D341Med (cell line): Measurements from ENCODE around the gene LNX2.

Experiments used
- DNase-seq: peaks from one replicate; pipeline ENCODE4 v3.0.0; 2012; ENCODE audit warnings: low spot score

The LNX2 gene

DNA sequence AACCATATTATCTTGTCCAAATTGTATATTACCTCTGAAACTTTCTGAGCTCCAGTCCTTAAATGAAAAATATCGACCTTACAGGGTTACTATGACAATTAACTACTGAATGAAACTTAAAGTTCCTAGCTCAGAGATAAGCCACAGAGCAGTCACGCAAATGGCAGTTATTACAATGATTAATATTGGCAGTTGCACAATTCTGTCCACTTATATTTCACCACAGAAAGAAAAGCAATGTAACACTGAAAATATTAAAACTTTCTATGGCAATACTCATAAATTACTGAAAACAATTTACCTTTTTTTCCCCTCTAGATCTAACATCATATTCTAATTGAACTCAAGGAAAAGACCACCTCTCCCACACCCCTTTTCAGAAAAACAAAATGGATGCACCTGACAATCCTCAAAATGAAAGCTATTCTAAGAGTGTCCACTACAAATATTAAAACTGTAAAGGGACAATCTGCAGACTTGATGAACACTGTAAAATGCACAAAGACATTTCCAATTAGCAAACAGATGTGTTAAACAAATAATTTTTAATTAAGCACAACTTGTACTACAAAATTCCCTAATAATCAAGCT, 14.6 kb downstream of the LNX2 start:
- no peak for DNase-seq

DNA sequence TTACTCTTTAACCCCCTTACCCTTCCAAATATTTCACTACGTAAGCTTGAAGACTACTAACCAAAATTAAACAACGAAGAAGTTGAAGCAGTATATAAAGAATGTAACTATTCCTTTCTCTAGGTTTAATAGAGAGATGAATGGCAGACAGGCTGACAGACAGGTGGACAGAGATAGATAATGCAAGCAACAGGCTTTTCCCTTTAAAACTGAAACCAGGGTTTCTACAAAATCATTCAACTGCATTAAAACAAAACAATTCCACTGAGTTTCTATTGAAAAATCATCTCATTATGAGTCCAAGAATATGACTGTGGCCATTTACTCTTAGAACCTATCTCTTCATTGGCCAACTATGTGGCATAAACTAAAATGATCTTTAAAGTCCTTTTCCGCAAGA, 15.2 kb downstream of the LNX2 start:
- DNase-seq = no peak

DNA sequence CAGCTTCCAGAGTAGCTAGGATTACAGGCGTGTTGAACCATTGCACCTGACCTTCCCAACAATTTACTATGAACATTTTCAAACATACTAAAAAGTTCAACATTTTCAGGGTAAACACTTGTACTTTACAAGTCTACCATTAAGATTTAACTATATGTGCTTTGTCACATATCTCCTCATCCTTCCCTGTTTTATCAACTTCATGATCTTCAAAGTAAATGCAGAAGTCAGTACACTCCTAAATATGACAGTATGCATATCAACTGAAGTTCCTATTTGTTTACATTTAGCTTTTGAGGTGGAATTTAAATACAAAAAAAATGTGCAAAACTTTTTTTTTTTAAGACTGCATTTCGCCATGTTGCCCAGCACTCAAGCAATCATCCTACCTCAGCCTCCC, 18.5 kb downstream of the LNX2 start:
- DNase-seq = no peak

DNA sequence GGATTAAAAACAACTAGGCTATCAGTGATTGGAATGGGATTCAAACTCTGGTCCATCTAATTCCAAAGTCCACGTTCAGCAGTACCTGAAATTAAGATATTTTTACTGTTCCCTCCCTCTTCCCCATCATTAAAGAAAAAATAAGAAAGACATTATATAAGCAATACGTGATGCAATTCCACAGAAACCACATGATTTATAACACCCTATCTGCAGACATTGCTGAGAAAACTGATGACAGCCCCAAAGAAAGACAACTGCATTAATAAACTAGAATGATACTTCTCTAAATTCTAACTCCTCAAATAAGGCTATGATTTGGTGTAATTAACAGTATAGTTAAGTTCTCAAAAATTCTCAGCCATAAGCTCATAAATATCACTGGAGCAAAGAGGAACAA, 19.1 kb downstream of the LNX2 start:
- no peak for DNase-seq

DNA sequence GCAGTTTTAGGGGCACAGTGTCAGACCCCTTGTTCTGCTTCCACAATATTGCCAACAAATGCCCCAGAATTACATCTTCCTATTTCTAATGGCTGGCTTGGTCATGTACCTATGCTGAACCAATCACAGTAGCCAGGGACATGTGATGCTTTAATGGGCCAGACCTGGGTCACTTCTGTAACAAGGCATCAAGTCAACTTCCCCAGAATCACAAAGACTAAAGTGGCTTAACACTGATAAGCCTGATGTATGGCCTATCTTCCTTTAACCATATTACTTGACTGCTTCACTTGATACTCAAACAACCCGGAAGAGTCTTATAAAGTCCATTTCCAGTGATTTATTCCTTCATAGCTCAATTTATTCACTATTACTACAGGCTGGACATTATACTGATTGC, 19.6 kb downstream of the LNX2 start:
- DNase-seq = no peak

DNA sequence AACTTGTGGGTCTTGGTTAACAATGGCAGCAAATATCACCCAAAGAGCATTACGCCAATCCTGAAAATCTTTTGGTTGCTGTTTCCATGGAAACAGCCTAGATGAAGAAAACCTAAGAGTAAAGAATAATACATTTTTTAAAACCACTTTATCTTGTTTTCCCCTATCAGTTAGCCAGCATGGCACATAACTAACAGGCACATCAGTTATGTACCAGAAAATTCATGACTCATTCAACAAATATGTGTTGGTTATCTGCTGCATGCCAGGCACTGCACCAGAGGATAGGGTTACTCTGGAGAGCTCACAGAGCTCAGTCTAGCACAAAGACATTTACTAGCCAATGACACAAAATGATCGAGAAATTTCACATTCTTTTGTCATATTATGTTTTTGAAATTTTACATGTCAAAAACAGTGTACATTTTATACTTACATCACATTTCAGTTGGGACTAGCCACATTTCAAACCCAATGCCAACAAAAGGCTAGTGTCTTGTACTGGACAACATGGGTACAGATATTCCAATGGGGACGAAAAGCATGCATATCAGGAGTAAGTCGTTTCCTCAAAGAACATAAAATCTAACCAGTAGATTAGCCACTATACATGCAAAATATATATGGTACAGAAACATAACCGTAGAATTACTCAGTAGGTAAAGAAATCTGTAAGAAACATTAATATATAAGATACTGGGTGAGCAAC, 20.3 kb downstream of the LNX2 start:
- no peak for DNase-seq

DNA sequence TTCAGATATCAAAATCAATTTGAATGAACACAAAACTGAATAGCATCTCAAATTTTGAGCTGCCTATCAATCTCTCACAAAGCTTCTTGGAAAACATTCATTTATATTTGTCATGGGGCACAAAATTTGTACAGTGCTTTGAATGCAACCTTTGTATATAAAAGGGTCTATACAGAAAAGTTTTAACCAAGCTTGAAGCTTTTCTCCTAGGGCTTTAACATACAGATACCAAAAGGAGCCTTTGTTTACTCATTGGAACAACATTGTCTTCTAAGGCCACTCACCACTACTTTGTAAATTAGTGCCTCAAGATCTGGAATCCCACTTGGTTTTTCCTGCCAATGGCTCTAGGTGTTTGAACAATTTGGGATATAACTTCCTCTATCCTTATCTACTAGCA, 21.2 kb downstream of the LNX2 start:
- DNase-seq = no peak

DNA sequence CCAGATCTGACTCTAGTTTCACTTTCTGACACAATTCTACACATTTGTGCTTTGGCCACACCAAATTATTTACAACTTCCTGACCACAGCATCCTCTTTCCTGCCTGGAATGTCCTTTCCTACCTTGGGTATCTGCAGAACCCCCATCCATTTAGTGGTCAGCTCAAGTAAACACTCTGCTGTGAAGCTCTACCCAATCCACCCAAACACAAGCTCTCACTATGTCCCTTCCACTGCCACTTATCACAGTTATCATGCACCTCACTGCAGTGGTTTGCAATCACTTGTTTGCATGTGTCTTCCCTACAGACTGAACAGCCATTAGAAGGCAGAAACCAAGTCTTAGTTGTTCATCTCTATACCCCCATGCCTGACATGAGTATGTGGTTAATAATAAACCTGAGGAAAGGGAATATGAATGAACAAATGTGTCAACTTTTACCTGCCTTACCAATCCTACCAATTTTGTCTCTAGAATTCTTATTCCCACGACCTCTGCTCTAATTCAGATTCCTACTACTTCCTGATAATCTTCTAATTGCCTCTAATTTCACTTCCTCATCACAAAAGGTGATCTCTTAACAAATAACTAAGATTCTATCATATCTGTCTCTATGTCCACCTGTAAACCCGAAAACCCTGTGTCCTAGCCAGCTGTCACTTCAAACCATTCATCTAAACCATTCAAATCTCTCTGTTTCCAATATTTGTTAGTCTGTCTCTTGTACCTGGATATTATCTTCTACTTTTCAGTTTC, 25.1 kb downstream of the LNX2 start:
- no peak for DNase-seq

DNA sequence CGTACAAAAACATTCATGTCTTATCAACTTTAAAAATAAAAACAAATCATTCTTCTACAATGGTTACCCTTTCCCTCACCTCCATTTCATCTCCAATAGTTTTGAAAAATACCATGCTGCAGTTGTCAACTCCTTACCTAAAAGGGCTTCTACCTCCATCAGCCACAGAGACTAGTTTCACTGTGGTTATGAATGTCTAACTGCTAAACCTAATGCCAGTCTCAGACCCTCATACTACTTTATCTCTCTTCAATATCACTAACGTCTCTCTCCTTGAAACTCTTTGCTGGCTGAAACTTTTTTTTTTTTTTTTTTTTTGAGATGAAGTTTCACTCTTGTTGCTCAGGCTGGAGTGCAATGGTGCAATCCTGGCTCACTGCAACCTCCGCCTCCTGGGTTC, 27.1 kb downstream of the LNX2 start:
- no peak for DNase-seq

- DNase-seq = no peak
Observed at GRCh38 chr13:27592865-27593264, 27.5 kb downstream of the LNX2 start.

GRCh38 chr13:27588405-27588804, 31.9 kb downstream of the LNX2 start:
- no peak for DNase-seq

GRCh38 chr13:27587095-27587746, 33.1 kb downstream of the LNX2 start:
- no peak for DNase-seq

DNA sequence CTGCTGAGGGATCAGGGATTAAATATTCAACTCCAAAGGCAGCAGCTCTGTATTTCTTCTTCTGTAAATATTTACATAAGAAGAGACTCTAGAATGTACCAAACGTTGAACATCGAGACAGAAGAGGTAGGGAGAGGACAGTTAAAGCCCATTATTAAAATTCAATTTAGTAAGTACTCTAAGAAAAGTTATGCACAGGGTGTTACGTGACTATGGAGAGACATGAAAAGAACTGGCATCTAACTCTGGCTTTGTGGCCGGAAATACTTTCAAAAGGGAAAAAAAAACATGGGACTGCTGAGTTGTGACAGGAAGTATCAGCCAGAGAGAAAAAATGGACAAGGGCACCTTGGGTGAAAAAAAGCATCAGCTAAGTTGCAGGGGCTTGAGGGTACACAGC, 36.7 kb downstream of the LNX2 start:
- DNase-seq = no peak

DNA sequence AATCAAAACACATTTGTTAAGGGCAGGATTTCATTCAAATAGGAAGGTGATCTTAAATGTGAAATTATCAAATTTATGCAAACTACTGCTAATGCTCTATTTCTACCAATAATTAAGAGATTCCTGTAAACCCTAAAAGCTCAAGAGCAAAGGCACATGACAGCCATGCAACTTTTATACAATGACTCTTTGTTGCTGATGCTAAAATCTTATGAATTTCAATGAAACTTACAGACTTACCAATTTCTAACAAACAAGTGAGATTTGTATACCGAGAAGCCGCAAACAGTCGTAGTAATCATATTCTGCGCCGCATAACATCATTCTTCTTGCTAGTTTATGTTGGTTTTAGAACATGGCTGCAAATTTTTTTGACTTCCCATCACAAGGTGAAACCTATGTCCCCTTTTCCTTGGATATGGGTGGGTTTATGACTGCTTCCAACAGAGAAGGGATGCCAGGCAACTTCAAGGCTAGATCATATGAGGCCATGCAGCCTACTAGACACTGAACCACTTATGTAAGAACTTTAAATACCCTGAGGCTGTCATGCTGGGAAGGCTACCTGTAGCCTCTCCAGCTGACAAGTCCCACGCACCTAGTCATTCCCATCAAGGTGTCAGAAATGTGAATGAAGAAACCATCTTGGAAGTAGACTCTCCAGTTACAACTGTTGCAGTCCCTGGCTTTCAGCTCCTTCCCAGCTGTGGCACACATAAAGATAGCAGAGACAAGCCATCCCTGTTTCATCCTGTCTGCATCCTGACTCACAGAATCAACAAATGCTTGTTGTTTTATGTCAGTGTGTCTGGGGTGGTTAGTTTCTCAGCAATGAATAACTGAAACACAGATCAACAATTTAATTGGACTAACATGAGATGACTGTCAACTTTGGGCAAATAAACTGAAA, 42.0 kb downstream of the LNX2 start:
- DNase-seq = no peak

- no peak for DNase-seq
Observed at GRCh38 chr13:27574661-27575060, 45.7 kb downstream of the LNX2 start.

DNA sequence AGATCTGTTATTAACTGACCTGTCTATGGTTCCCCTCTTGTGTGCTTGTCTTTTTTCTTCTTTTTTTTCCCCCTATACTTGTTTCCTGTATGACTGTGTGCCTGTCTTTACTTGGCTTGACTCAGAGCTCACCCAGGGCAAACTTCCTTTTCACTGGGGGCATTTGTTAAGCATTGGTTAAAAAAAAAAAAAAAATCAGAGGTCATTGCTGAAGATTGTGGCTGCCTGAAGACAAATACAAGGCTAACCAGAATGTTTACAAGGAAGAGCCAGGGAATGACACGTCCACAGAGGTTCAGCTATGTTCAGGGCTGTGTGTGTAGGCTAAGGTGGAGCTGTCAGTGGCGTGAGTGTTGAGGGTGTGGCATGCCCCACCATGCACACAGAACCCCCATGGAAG, 47.1 kb downstream of the LNX2 start:
- no peak for DNase-seq

GRCh38 chr13:27572234-27572901, 48.0 kb downstream of the LNX2 start:
- DNase-seq = no peak

DNA sequence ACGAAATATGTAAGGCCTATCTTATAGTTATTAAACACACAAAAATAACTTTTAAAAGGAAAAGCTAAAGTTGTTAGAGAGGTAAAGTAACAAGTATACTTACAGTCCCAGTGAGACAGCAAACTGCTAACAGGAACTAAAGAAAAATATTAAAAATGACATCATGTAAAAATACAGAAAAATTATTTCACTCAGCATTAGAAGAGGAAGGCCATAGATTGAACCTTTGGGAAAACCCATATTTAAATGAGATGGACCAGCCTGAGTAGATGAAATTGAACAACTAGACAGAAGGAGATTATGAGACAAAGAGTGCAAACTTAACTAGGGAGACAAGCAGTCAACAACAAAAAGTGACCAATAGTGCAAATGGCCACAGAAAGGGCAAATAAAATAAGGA, 49.4 kb downstream of the LNX2 start:
- no peak for DNase-seq

GRCh38 chr13:27569405-27569804, 50.9 kb downstream of the LNX2 start:
- no peak for DNase-seq

- no peak for DNase-seq
Observed at GRCh38 chr13:27565818-27566217, 54.5 kb downstream of the LNX2 start.

- no peak for DNase-seq
Observed at GRCh38 chr13:27562457-27562856, 57.9 kb downstream of the LNX2 start.
